HepG2 (cell line): ENCODE measurements around the gene TRIO.

Experiments used
- CHD2 ChIP-seq: IDR thresholded peaks from 2 replicates; pipeline ENCODE4 v1.6.1; 2011; ENCODE audit warnings: low read depth, low read length, improper control_type of control experiment
- CTCF ChIP-seq: sonication (generic); formaldehyde crosslinking; IDR thresholded peaks from 2 replicates; pipeline ENCODE4 v1.5.0; 2020; ENCODE audit warnings: mild to moderate bottlenecking, missing genetic modification reagents, moderate library complexity
- HMG20A ChIP-seq: IDR thresholded peaks from 2 replicates; pipeline ENCODE4 v1.6.1; 2016; ENCODE audit warnings: borderline replicate concordance
- NFE2L2 ChIP-seq: fragments of 150-350 bp; IDR thresholded peaks from 2 replicates; pipeline ENCODE4 v1.6.1; 2014; ENCODE audit warnings: low read length
- RORA ChIP-seq: sonication (generic); formaldehyde crosslinking; IDR thresholded peaks from 2 replicates; pipeline ENCODE4 v1.5.0; 2020; ENCODE audit warnings: mild to moderate bottlenecking, missing genetic modification reagents, moderate library complexity
- SALL2 ChIP-seq: sonication (generic); formaldehyde crosslinking; IDR thresholded peaks from 2 replicates; pipeline ENCODE4 v1.8.1; 2023; ENCODE audit warnings: mild to moderate bottlenecking, missing genetic modification reagents, inconsistent platforms
- TGIF2 ChIP-seq: IDR thresholded peaks from 2 replicates; pipeline ENCODE4 v1.6.1; 2016; ENCODE audit warnings: control low read depth, missing compliant biosample characterization
- ZNF230 ChIP-seq: sonication (generic); formaldehyde crosslinking; IDR thresholded peaks from 2 replicates; pipeline ENCODE4 v1.4.0; 2020; ENCODE audit warnings: mild to moderate bottlenecking, missing genetic modification reagents

GRCh38 chr5:14414007-14414406 is 270.9 kb downstream of the TRIO start:
- TF ChIP-seq HMG20A (CRISPR knock-in tag), result no peak
- no peak for TF ChIP-seq SALL2 (CRISPR knock-in tag)
- TF ChIP-seq RORA (CRISPR knock-in tag), result no peak
- TF ChIP-seq CHD2, result no peak
- no peak for TF ChIP-seq NFE2L2
- TF ChIP-seq TGIF2 (CRISPR knock-in tag), result no peak
- no peak for TF ChIP-seq CTCF (CRISPR knock-in tag)
- TF ChIP-seq ZNF230 (CRISPR knock-in tag), result no peak
